ENCODE measurements around the gene ARSJ. TPM values are rescaled to one million over a fixed set of nuclear protein-coding genes. Genes with fewer than 3 reads are reported as not detected.

Gene ARSJ
- total RNA-seq, 1 donor from 2014 or later = 2.4 TPM

Other genes starting within 250 kb of the ARSJ start
- gene CAMK2D, start 217.9 kb downstream of the ARSJ start, total RNA-seq = 58.0 TPM